ENCODE measurements around the gene KIRREL3.

DNA sequence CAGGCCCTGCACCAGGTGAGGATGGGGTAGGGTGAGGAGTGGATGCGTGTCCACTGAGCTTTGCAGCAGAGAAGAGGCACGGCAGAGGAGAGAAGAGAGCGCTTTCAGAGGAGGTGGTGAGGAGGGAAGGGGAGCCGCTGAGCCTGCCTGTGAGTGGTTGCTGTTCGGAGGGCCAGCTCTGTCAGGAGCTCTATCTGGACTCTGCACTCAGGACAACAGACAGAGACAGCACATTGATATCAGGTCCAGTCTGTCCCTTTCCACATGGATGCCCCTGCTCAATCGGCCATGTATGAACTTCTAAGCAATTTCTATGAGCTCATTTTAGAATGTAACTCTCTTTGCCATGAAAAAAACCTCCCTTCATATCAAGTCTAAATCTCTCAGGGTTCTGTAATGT is 158.6 kb downstream of the KIRREL3 start:
- no peak for TF ChIP-seq CTCF (optimal IDR thresholded peaks at IDR 0.05 in 1 of 3, IDR thresholded peaks at IDR 0.05 in 1 of 3, conservative IDR thresholded peaks at IDR 0.05 in 1 of 3; ENCODE audit: extremely low read depth in 1 of 3, insufficient read depth in 2 of 3, low read length in 3 of 3)
- no peak for TF ChIP-seq EZH2 (IDR thresholded peaks at IDR 0.05; ENCODE audit: low read length)
